ENCODE data around the gene STK32B. TPM values are rescaled to one million over a fixed set of nuclear protein-coding genes. Genes with fewer than 3 reads are reported as not detected.

The STK32B gene
- polyA plus RNA-seq, 2 donors, result 0.22 to 0.24 TPM

DNA sequence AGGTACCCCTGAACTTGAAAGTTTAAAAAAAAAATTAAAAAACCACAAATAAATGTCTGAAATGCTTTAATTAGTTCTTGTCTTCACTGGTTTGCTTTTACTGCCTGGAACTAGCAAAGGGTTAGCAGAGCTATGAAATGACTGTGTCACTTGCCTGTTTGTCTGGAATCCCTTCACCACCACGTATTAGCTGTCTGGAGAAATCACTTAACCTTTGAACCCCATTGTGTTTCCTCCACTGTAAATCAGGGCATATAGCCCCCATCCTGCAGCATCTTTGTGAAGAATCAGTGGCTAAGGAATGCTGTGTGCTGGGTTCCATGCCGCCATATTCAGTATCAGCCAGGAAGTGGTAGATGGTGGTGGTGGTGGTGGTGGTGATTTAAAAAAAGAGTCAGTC lies 38.3 kb upstream of the STK32B start:
- peaks cover 0 to 9% of the 10 kb centered on the region in 2 donors for H3K27me3 ChIP-seq (ENCODE audit: control insufficient read depth in 1 of 2, insufficient read depth in 2 of 2, low read length in 2 of 2)
- H3K4me3 ChIP-seq (ENCODE audit: low read depth in 1 of 2, low read length in 2 of 2), result no peak overlapping the region
- H3K36me3 ChIP-seq (ENCODE audit: control insufficient read depth in 2 of 2, insufficient read depth in 2 of 2, low read length in 1 of 2), result no peaks in the 10 kb centered on the region
- 54 to 63% methylated on average over 2 of the region's 2 CpGs for WGBS, 2 donors
- H3K4me1 ChIP-seq (ENCODE audit: control insufficient read depth in 2 of 2, insufficient read depth in 2 of 2, low read length in 1 of 2), result no peaks in the 10 kb centered on the region
- H3K27ac ChIP-seq (ENCODE audit: low read depth in 2 of 2, low read length in 1 of 2), result no peak overlapping the region
- no peaks in the 10 kb centered on the region for H3K9me3 ChIP-seq (ENCODE audit: control insufficient read depth in 2 of 2, insufficient read depth in 1 of 2, low read depth in 1 of 2, low read length in 1 of 2)

- Histone ChIP-seq H3K27ac (ENCODE audit: low read depth in 2 of 2, low read length in 1 of 2) (no peak overlapping the region), H3K9me3 (ENCODE audit: control insufficient read depth in 2 of 2, insufficient read depth in 1 of 2, low read depth in 1 of 2, low read length in 1 of 2) (no peaks in the 10 kb centered on the region), H3K4me3 (ENCODE audit: low read depth in 1 of 2, low read length in 2 of 2) (no peak overlapping the region), H3K36me3 (ENCODE audit: control insufficient read depth in 2 of 2, insufficient read depth in 2 of 2, low read length in 1 of 2) (no peaks in the 10 kb centered on the region), H3K27me3 (ENCODE audit: control insufficient read depth in 1 of 2, insufficient read depth in 2 of 2, low read length in 2 of 2) (peaks cover 1 to 9% of the 10 kb centered on the region in 2 donors), H3K4me1 (ENCODE audit: control insufficient read depth in 2 of 2, insufficient read depth in 2 of 2, low read length in 1 of 2) (no peaks in the 10 kb centered on the region)
- WGBS, 2 donors, result 63 to 67% methylated on average over 7 of the region's 7 CpGs
Measured at GRCh38 chr4:5014007-5014682, 37.1 kb upstream of the STK32B start.

DNA sequence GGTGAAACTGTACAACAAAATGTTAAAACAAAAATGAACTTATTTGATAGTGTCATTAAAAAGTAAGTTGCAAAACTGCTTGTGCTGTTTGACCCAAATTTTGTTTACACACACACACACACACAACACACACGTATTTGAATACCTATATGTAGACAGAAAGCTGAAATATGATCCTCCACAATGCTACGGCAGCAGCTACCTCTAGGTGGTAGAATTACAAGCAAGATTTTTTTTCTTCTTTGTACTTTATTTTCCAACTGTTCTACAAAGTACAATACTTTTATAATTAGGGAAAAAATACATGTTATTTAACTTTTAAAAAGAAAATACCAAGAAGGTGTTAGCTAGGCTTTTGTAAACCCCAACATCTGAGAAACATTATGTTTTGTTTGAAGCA lies 33.2 kb upstream of the STK32B start:
- Histone ChIP-seq H3K4me1 (ENCODE audit: control insufficient read depth in 2 of 2, insufficient read depth in 2 of 2, low read length in 1 of 2) (no peaks in the 10 kb centered on the region), H3K27ac (ENCODE audit: low read depth in 2 of 2, low read length in 1 of 2) (no peak overlapping the region), H3K36me3 (ENCODE audit: control insufficient read depth in 2 of 2, insufficient read depth in 2 of 2, low read length in 1 of 2) (no peaks in the 10 kb centered on the region), H3K4me3 (ENCODE audit: low read depth in 1 of 2, low read length in 2 of 2) (no peak overlapping the region), H3K9me3 (ENCODE audit: control insufficient read depth in 2 of 2, insufficient read depth in 1 of 2, low read depth in 1 of 2, low read length in 1 of 2) (no peaks in the 10 kb centered on the region), H3K27me3 (ENCODE audit: control insufficient read depth in 1 of 2, insufficient read depth in 2 of 2, low read length in 2 of 2) (peaks cover 4 to 5% of the 10 kb centered on the region in 2 donors)
- 19 to 20% methylated on average over 2 of the region's 2 CpGs for WGBS, 2 donors

DNA sequence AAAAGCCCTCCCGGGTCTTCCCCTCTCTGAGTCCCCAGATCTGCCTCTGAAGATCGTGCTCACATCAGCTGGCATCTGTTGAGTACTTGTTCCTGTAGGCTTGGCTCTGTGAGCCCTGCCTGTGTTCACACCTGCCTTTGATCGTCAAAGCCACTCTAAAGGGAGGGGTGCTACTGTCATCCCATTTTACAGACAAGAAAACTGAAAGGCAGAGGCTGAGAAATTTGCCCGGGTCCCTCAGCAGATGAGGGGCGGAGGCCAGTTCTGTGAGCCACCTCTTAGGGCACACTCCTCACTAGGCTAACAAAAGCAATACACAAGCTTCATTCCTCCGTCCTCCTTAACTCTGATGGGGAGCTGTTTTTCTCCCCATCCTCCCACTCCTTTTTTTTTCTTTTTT lies 32.7 kb upstream of the STK32B start:
- no peaks in the 10 kb centered on the region for H3K36me3 ChIP-seq (ENCODE audit: control insufficient read depth in 2 of 2, insufficient read depth in 2 of 2, low read length in 1 of 2)
- no peaks in the 10 kb centered on the region for H3K9me3 ChIP-seq (ENCODE audit: control insufficient read depth in 2 of 2, insufficient read depth in 1 of 2, low read depth in 1 of 2, low read length in 1 of 2)
- H3K4me3 ChIP-seq (ENCODE audit: low read depth in 1 of 2, low read length in 2 of 2), result no peak overlapping the region
- 30 to 38% methylated on average over 6 of the region's 6 CpGs for whole genome bisulfite sequencing, 2 donors
- H3K27me3 ChIP-seq (ENCODE audit: control insufficient read depth in 1 of 2, insufficient read depth in 2 of 2, low read length in 2 of 2), result peaks cover 4 to 5% of the 10 kb centered on the region in 2 donors
- no peaks in the 10 kb centered on the region for H3K4me1 ChIP-seq (ENCODE audit: control insufficient read depth in 2 of 2, insufficient read depth in 2 of 2, low read length in 1 of 2)
- H3K27ac ChIP-seq (ENCODE audit: low read depth in 2 of 2, low read length in 1 of 2), result no peak overlapping the region

DNA sequence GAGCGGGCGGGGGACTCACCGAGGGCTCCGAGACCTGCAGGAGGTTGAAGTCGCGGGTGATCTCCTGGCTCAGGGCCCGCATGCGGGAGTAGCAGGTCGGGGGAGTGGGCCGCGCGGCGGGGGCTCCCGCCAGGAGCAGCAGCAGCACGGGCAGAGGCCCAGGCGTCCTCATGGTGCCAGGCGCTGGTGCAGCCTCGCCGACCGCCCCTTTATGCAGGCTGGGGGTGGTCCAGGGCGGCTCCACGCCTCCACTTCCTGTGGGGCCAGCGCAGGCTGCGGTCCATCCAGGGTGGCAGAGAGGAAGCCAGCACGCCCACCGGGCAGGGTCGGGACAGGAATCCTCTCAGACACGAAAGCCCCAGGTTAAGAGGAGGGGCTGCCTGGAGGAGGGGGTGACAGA lies 32.0 kb upstream of the STK32B start, which contains the start of gene CYTL1:
Gene CYTL1 (minus strand): TSS at position 185 of the 400 bp plus-strand sequence. CDS start 13 bp downstream, at position 172.
- H3K9me3 ChIP-seq (ENCODE audit: control insufficient read depth in 2 of 2, insufficient read depth in 1 of 2, low read depth in 1 of 2, low read length in 1 of 2), result no peaks in the 10 kb centered on the region
- no peaks in the 10 kb centered on the region for H3K36me3 ChIP-seq (ENCODE audit: control insufficient read depth in 2 of 2, insufficient read depth in 2 of 2, low read length in 1 of 2)
- no peaks in the 10 kb centered on the region for H3K4me1 ChIP-seq (ENCODE audit: control insufficient read depth in 2 of 2, insufficient read depth in 2 of 2, low read length in 1 of 2)
- H3K27ac ChIP-seq (ENCODE audit: low read depth in 2 of 2, low read length in 1 of 2), result no peak within 1 kb of the TSS
- 3 to 9% methylated on average over 27 to 28 of the region's 28 CpGs for WGBS, 2 donors
- H3K4me3 ChIP-seq (ENCODE audit: low read depth in 1 of 2, low read length in 2 of 2), result no peak within 1 kb of the TSS
- H3K27me3 ChIP-seq (ENCODE audit: control insufficient read depth in 1 of 2, insufficient read depth in 2 of 2, low read length in 2 of 2), result peaks cover 4 to 5% of the 10 kb centered on the region in 2 donors

DNA sequence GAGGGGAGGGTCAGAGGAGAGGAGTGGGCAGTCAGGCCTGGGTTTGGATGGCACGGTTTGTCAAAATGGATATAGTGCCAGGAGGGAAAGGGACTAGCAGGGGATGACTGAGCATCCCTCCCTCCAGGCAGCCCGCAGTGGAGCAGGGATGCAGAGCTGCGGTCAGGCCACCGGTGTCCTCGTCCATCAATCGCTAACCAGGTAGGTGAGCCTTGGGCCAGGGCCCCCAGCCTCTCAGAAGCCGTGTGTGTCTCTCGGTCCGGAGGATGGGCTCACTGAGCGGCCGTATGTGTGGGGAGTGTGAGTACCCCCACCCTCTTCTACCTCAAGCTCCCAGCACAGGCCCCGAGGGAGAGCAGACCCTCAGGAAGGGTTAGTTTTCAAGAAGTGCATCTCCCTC lies 31.5 kb upstream of the STK32B start:
- H3K27me3 ChIP-seq (ENCODE audit: control insufficient read depth in 1 of 2, insufficient read depth in 2 of 2, low read length in 2 of 2), result peaks cover 4 to 5% of the 10 kb centered on the region in 2 donors
- no peaks in the 10 kb centered on the region for H3K4me1 ChIP-seq (ENCODE audit: control insufficient read depth in 2 of 2, insufficient read depth in 2 of 2, low read length in 1 of 2)
- H3K9me3 ChIP-seq (ENCODE audit: control insufficient read depth in 2 of 2, insufficient read depth in 1 of 2, low read depth in 1 of 2, low read length in 1 of 2), result no peaks in the 10 kb centered on the region
- no peak overlapping the region for H3K4me3 ChIP-seq (ENCODE audit: low read depth in 1 of 2, low read length in 2 of 2)
- H3K27ac ChIP-seq (ENCODE audit: low read depth in 2 of 2, low read length in 1 of 2), result no peak overlapping the region
- no peaks in the 10 kb centered on the region for H3K36me3 ChIP-seq (ENCODE audit: control insufficient read depth in 2 of 2, insufficient read depth in 2 of 2, low read length in 1 of 2)
- WGBS, 2 donors, result 72 to 84% methylated on average over 12 of the region's 12 CpGs

- 57 to 76% methylated on average over 1 of the region's 1 CpG for whole genome bisulfite sequencing, 2 donors
- Histone ChIP-seq H3K27ac (ENCODE audit: low read depth in 2 of 2, low read length in 1 of 2) (no peak overlapping the region), H3K9me3 (ENCODE audit: control insufficient read depth in 2 of 2, insufficient read depth in 1 of 2, low read depth in 1 of 2, low read length in 1 of 2) (no peaks in the 10 kb centered on the region)
Measured at GRCh38 chr4:5020341-5020740, 30.9 kb upstream of the STK32B start.

GRCh38 chr4:5021546-5021945 lies 29.7 kb upstream of the STK32B start:
- H3K27me3 ChIP-seq (ENCODE audit: control insufficient read depth in 1 of 2, insufficient read depth in 2 of 2, low read length in 2 of 2), result peaks cover 0 to 5% of the 10 kb centered on the region in 2 donors
- H3K4me3 ChIP-seq (ENCODE audit: low read depth in 1 of 2, low read length in 2 of 2), result no peak overlapping the region
- WGBS, 2 donors, result 71 to 84% methylated on average over 3 of the region's 3 CpGs
- H3K27ac ChIP-seq (ENCODE audit: low read depth in 2 of 2, low read length in 1 of 2), result no peak overlapping the region
- peaks cover 0 to 3% of the 10 kb centered on the region in 2 donors for H3K9me3 ChIP-seq (ENCODE audit: control insufficient read depth in 2 of 2, insufficient read depth in 1 of 2, low read depth in 1 of 2, low read length in 1 of 2)
- no peaks in the 10 kb centered on the region for H3K36me3 ChIP-seq (ENCODE audit: control insufficient read depth in 2 of 2, insufficient read depth in 2 of 2, low read length in 1 of 2)
- no peaks in the 10 kb centered on the region for H3K4me1 ChIP-seq (ENCODE audit: control insufficient read depth in 2 of 2, insufficient read depth in 2 of 2, low read length in 1 of 2)

More at GRCh38 chr4:5020341-5020740, 30.9 kb upstream of the STK32B start:
- no peaks in the 10 kb centered on the region for H3K4me1 ChIP-seq (ENCODE audit: control insufficient read depth in 2 of 2, insufficient read depth in 2 of 2, low read length in 1 of 2)
- H3K36me3 ChIP-seq (ENCODE audit: control insufficient read depth in 2 of 2, insufficient read depth in 2 of 2, low read length in 1 of 2), result no peaks in the 10 kb centered on the region
- H3K4me3 ChIP-seq (ENCODE audit: low read depth in 1 of 2, low read length in 2 of 2), result no peak overlapping the region
- H3K27me3 ChIP-seq (ENCODE audit: control insufficient read depth in 1 of 2, insufficient read depth in 2 of 2, low read length in 2 of 2), result peaks cover 0 to 5% of the 10 kb centered on the region in 2 donors

- 75 to 76% methylated on average over 6 of the region's 6 CpGs for WGBS, 2 donors
- H3K36me3 ChIP-seq (ENCODE audit: control insufficient read depth in 2 of 2, insufficient read depth in 2 of 2, low read length in 1 of 2), result no peaks in the 10 kb centered on the region
- H3K27ac ChIP-seq (ENCODE audit: low read depth in 2 of 2, low read length in 1 of 2), result no peak overlapping the region
- H3K27me3 ChIP-seq (ENCODE audit: control insufficient read depth in 1 of 2, insufficient read depth in 2 of 2, low read length in 2 of 2), result no peaks in the 10 kb centered on the region
- H3K9me3 ChIP-seq (ENCODE audit: control insufficient read depth in 2 of 2, insufficient read depth in 1 of 2, low read depth in 1 of 2, low read length in 1 of 2), result peaks cover 0 to 3% of the 10 kb centered on the region in 2 donors
- no peaks in the 10 kb centered on the region for H3K4me1 ChIP-seq (ENCODE audit: control insufficient read depth in 2 of 2, insufficient read depth in 2 of 2, low read length in 1 of 2)
- no peak overlapping the region for H3K4me3 ChIP-seq (ENCODE audit: low read depth in 1 of 2, low read length in 2 of 2)
Measured at GRCh38 chr4:5024673-5025072, 26.6 kb upstream of the STK32B start.

GRCh38 chr4:5026371-5026770 lies 24.9 kb upstream of the STK32B start:
- 66 to 75% methylated on average over 3 of the region's 3 CpGs for WGBS, 2 donors
- no peaks in the 10 kb centered on the region for H3K27me3 ChIP-seq (ENCODE audit: control insufficient read depth in 1 of 2, insufficient read depth in 2 of 2, low read length in 2 of 2)
- no peaks in the 10 kb centered on the region for H3K36me3 ChIP-seq (ENCODE audit: control insufficient read depth in 2 of 2, insufficient read depth in 2 of 2, low read length in 1 of 2)
- no peak overlapping the region for H3K27ac ChIP-seq (ENCODE audit: low read depth in 2 of 2, low read length in 1 of 2)
- no peak overlapping the region for H3K4me3 ChIP-seq (ENCODE audit: low read depth in 1 of 2, low read length in 2 of 2)
- peaks cover 0 to 3% of the 10 kb centered on the region in 2 donors for H3K9me3 ChIP-seq (ENCODE audit: control insufficient read depth in 2 of 2, insufficient read depth in 1 of 2, low read depth in 1 of 2, low read length in 1 of 2)
- no peaks in the 10 kb centered on the region for H3K4me1 ChIP-seq (ENCODE audit: control insufficient read depth in 2 of 2, insufficient read depth in 2 of 2, low read length in 1 of 2)
